Neural progenitor cell (in vitro differentiated cells): ENCODE results near the gene MORN5.

Experiments
- EZH2 ChIP-seq: fragments of 200-600 bp; sonication (generic); IDR thresholded peaks from 2 replicates; pipeline ENCODE4 v1.6.1; 2017; ENCODE audit warnings: antibody characterized with exemption, mild to moderate bottlenecking, moderate library complexity
- TF ChIP-seq, protein P1 (sequence below): fragments of 200-600 bp; sonication (generic); IDR thresholded peaks from 2 replicates; pipeline ENCODE4 v1.5.1; 2017; ENCODE audit warnings: antibody characterized with exemption, mild to moderate bottlenecking

GRCh38 chr9:122197882-122198281 is 38.2 kb downstream of the MORN5 start:
- TF ChIP-seq, protein P1, sequence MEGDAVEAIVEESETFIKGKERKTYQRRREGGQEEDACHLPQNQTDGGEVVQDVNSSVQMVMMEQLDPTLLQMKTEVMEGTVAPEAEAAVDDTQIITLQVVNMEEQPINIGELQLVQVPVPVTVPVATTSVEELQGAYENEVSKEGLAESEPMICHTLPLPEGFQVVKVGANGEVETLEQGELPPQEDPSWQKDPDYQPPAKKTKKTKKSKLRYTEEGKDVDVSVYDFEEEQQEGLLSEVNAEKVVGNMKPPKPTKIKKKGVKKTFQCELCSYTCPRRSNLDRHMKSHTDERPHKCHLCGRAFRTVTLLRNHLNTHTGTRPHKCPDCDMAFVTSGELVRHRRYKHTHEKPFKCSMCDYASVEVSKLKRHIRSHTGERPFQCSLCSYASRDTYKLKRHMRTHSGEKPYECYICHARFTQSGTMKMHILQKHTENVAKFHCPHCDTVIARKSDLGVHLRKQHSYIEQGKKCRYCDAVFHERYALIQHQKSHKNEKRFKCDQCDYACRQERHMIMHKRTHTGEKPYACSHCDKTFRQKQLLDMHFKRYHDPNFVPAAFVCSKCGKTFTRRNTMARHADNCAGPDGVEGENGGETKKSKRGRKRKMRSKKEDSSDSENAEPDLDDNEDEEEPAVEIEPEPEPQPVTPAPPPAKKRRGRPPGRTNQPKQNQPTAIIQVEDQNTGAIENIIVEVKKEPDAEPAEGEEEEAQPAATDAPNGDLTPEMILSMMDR, result no peak
- no peak for TF ChIP-seq EZH2
